Astrocyte (in vitro differentiated cells and primary cell): Measurements from ENCODE around the gene KLC4.

Source experiments
- EZH2 ChIP-seq: IDR thresholded peaks from 2 replicates; pipeline ENCODE4 v1.6.1; 2012; ENCODE audit warnings: mild to moderate bottlenecking, low read length, inconsistent platforms; ENCODE audit not compliant: insufficient read depth
- TF ChIP-seq, protein P1 (sequence below): IDR thresholded peaks from 2 replicates; pipeline ENCODE4 v1.5.1; 2011; ENCODE audit warnings: low read depth, mild to moderate bottlenecking, inconsistent platforms, low read length, moderate library complexity; ENCODE audit not compliant: insufficient read depth

DNA sequence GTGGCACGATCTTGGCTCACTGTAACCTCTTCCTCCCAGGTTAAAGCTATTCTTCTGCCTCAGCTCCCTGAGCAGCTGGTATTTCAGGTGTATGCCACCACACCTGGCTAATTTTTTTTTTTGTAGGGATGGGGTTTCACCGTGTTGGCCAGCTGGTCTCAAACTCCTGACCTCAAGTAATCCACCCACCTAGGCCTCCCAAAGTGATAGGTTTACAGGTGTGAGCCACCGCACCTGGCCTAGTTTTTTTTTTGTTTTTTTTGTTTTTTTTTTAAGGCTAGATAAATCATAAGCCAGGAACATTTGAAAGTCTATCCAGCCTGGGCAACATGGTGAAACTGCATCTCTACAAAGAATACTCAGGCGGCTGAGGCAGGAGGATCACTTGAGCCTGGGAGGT lies 27.1 kb upstream of the KLC4 start:
- TF ChIP-seq EZH2 = no peak
- TF ChIP-seq, protein P1, sequence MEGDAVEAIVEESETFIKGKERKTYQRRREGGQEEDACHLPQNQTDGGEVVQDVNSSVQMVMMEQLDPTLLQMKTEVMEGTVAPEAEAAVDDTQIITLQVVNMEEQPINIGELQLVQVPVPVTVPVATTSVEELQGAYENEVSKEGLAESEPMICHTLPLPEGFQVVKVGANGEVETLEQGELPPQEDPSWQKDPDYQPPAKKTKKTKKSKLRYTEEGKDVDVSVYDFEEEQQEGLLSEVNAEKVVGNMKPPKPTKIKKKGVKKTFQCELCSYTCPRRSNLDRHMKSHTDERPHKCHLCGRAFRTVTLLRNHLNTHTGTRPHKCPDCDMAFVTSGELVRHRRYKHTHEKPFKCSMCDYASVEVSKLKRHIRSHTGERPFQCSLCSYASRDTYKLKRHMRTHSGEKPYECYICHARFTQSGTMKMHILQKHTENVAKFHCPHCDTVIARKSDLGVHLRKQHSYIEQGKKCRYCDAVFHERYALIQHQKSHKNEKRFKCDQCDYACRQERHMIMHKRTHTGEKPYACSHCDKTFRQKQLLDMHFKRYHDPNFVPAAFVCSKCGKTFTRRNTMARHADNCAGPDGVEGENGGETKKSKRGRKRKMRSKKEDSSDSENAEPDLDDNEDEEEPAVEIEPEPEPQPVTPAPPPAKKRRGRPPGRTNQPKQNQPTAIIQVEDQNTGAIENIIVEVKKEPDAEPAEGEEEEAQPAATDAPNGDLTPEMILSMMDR = no peak
